Ammon's horn (tissue), 1 donor: ENCODE data around the gene HID1.
A peak's percentile ranks its signal among the peaks of the same experiment; 100 is the strongest.
"Not testable (repeated sequence)": the region's sequence is repeated elsewhere in the genome, so short reads cannot be mapped to it uniquely, and the experiment has no call there.

Experiments
- DNase-seq: peaks from one replicate; pipeline ENCODE4 v3.0.0-alpha.2; 2016; ENCODE audit warnings: low spot score

Gene HID1, protein sequence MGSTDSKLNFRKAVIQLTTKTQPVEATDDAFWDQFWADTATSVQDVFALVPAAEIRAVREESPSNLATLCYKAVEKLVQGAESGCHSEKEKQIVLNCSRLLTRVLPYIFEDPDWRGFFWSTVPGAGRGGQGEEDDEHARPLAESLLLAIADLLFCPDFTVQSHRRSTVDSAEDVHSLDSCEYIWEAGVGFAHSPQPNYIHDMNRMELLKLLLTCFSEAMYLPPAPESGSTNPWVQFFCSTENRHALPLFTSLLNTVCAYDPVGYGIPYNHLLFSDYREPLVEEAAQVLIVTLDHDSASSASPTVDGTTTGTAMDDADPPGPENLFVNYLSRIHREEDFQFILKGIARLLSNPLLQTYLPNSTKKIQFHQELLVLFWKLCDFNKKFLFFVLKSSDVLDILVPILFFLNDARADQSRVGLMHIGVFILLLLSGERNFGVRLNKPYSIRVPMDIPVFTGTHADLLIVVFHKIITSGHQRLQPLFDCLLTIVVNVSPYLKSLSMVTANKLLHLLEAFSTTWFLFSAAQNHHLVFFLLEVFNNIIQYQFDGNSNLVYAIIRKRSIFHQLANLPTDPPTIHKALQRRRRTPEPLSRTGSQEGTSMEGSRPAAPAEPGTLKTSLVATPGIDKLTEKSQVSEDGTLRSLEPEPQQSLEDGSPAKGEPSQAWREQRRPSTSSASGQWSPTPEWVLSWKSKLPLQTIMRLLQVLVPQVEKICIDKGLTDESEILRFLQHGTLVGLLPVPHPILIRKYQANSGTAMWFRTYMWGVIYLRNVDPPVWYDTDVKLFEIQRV

DNA sequence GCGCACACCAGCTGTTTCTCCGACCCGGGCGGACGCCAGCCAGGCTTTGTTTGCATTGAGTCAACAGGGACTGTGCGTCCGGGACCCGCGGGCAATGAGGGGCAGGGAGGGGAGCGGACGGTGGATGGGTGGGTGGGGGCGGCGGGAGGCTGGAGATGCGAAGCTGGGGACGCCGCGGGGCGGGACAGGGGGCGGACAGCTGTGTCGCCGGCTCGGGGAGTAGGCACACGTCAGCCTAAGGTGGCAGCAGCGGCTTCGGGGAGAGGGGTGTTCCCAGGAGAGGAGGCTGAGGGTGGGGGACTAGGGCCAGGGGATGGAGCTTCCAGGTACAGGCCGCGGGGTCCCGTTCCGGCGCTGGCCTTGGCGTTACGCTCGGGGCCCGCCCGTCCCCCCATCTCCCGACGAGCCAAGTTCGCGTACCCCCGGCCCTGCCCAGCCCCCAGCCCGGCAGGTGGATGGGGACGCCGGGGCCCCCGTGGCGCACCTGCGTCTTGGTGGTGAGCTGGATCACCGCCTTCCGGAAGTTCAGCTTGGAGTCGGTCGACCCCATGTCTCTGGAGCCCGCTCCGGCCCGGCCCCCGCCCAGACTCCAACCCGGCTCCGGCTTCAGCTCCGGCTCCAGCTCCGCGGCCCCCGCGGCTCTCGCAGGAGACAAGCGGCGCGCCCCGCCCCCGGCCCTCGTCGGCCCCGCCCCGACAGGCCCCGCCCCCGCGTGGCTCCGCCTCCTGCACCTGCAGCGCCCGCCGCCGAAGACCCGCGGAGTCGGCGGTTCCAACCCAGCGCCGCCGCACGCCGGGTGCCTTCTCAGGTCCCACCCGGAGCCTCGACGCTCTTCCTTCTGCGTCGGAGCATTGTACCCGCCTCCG is at the start of gene HID1:
Gene HID1 (minus strand): TSS at position 653 of the 866 bp plus-strand sequence. CDS start 103 bp downstream, at position 550.
- DNase-seq: peak; percentile 84

DNA sequence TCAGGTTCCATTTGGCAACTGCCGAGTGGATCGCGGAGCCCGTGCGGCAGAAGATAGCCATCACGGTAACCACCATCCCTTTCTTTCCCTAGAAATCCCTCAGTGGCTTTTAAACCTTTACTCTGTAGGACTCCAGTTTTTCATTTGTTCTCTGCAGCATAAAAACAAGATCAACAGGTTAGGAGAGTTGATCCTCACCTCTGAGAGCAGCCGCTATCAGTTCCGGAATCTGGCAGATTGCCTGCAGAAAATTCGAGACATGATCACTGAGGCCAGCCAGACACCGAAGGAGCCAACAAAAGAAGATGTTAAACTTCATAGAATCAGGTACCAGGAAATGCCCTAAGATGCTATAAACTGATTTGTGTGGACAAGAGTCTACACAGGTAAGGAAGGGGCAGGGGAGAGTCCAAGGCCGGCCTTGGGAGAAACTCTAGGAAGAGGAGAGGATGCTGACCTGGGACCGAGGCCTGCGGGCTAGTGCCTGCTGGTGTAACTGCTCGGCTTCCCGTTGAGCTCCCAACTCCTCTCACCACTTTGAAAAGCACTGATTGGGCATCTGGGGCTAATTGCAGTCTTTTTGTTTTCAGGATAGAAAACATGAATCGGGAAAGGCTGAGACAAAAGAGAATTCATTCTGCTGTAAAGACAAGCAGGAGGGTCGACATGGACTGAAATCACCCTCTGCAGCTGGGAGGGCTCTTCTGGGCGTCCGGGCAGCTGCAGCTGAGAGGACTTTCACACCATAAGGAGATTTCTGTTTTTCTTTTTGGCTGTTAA is 48.0 kb upstream of the HID1 start:
- peak; percentile 69 for DNase-seq

DNA sequence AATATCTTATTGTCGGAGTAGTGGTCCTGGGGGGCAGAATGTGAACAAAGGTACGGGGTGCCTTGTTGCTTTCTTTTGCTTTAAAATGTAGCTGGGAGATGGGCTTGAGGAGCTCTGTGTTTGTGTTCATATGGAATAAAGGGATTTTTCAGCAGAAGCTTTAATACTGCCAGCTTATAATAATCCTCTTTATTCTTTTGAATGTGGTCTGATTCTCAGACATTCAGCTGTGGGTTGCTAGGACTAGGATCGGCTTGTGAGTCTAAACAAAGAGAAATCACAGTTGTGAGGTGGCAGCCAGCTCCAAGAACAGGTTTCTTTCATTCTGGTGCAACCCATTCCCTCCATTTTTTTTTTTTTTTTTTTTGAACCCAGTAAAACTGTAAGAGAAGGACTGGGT is 47.2 kb upstream of the HID1 start:
- DNase-seq: no peak

DNA sequence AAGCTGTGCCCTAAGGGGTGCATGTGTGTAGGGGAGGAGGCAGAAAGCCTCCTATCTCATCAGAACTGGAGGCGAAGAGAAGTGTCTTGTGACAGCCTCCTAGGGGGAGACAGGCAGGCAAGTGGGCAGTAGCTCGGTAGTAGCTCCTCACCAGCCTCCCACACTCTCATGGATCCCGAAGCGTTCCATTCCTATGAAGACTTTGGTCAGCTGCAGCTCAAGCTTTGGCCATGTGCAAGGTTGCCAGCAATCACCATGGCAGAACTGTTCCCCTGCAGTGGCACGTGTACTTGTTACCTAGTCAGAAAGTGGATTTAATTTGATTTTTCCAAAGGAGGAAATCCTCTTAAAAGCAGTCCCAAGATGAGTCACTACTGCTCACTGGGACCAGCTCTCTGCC is 46.6 kb upstream of the HID1 start:
- no peak for DNase-seq

DNA sequence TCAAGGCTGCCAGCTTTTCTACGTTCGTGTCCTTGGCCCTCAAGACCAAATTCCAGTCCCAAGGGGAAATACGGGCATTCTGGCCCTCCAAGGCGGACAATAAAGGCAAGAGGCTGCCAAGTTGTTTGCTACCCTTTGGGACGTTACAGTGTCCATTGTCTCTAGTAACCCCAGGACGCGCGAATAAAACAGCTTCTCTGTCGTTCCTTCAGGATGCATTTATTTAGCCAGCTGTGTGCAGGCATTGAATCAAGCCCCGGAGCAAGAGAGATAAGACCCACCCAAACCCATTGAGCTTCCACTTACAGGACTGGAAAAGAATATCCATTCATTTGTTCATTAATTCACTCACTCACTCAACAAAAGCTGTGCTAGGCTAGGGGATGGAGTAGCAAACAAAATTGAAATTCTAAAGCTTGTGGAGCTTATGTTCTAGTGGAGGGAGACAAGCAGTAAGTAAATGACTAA is 40.6 kb upstream of the HID1 start:
- DNase-seq: no peak

DNA sequence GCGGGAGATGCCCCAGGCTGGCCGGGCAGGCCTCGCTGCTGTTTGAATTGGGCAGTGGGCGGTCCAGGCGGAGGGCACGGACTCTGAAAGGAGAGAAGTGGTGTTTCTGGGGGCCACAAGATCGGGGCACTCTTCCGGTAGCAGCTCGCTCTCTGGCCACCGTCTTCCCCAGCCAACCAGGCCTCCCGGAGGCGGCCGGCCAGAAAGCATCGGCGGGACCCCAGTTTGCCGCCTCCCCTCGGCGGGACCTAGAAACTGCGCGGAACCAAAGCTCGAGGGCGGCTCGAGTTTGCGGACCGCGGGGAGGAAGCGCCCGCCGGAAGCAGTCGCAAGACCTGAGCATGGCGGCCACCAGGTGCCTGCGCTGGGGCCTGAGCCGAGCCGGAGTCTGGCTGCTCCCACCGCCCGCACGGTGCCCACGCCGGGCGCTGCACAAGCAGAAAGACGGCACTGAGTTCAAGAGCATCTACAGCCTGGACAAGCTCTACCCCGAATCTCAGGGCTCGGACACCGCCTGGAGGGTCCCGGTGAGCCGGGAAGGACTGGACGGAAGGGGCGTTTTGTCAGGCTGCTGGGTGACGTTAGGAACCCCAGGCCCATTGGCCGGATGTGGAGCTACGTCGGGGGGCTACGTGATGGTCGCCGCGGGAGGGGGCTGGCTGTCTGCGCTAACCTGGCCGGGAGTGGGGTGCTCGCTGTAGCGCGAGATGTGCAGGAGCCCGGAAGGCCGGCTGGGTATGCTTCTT is 40.0 kb upstream of the HID1 start, which contains the start of gene MRPL58:
Gene MRPL58 (plus strand): TSS at position 325 of the 746 bp plus-strand sequence. CDS start 17 bp downstream, at position 342.
- peak; percentile 84 for DNase-seq

DNA sequence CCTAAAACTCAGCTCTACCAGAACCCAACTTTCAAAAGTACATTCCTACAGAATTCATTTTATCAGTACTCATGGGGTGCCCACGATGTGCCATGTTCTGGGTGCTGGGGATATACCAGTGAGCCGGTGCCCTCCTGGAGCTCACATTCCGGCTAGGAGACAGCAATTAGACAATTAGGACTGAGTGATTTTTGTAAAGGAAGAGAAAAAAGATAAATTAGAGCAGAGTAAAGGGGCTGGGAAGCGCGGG is 39.5 kb upstream of the HID1 start:
- DNase-seq: no peak

DNA sequence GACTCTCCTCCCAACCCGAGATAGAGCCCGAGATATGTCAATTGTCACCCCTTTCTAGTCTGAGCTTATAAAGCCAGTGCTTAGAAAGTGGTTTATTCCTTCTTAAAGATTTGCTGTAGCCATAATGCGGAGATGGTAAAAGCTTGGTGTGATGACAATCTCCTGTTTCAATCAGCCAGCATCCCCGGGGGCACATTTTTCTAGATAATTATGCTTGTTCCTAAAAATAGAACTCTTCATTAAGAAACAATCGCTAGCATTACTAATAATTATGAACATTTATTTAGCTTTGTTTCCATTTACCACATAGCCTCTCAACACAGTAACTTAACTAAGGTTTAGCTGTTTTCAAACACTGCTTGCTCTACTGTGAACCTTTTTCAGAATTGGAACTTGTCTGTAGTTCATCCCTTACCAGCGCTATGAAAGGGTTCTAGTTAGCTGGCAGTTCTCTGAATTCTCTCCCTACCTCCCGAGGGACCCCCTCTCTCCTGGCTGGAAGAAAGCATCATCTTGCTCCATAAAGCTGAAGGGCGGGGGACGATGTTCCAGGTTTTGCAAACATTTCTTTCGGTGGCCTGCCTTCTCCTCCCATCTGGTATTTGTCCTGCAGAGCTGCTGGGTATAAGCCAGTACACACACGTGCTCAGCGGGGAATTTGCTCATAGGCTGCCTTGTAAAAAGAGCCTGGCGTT is 39.0 kb upstream of the HID1 start:
- peak; percentile 75 for DNase-seq

DNA sequence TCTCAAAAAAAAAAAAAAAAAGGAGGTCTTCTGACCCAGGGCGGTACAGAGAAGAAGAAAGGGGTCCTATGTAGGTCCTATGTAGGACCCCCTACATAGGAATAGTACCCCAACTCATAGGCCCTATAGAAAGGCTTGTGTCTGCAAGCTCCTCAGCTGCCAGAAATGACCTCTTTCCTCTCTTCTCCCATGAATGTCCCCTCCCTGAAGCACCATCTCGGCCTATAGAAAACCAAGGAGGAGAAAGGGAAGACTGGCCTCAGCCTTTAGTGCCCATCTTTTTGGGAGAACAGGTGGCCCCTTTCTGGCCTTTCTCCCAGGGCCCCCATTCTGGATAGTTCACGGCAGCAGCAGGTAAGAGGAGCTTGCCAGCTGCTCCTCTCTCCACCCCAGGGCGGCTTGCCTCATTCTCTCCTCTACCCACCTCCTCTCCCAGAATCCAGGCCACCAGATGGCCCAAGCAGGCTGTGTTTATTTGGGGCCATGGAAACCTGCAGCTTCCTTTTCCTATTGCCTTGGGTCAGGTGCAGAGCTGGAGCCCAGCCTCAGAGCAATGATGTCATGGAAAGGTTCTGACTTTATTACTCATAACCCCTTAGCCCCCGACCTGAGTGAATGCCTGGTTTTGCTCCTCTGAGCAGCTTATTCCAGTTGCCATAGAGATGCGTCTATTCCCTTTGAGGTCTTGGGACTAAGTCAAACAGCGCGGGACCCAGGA is 38.3 kb upstream of the HID1 start:
- DNase-seq: no peak

DNA sequence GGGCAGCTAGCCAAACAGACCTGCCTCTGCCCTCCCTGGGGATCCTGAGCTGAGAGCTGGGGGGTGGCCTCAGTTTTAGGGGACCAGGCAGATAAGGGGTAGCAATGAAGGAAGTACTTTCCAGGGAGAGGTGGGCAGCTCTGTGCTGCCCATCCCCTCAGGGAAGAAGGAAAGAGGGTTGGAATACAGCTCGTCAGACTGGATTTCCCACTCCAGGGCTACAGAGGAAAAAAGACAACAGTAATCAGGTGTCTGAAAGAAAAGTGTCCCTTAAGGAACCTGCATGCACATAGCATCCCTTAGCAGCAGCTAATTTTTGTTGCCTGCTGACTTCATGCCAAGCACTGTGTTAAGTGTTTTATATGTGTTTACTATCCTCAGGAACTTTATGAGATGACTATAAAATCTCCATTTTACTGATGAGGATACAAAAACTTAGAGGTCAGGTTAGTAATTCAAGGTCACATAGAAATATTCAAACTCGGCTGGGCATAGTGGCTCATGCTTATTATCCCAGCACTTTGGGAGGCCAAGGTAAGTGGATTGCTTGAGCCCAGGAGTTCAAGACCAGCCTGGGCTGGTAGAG is 36.7 kb upstream of the HID1 start:
- DNase-seq: no peak

DNA sequence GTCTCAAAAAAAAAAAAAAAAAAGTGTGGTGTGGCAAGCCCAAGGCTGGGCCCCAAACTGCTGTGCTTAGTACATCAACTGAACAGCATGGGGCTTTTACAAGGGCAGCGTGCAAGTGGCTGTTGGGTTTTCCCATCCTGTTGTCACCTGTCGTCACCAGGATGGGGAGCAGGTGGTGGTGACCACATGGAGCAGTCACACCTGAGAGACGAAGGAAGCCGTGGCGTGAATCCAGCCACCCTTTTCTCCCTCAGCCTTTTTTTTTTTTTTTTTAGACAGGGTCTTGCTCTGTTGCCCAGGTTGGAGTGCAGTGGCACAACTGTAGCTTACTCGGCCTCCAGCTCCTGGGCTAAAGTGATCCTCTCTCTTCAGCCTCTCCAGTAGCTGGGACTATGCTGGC is 35.8 kb upstream of the HID1 start:
- no peak for DNase-seq

DNA sequence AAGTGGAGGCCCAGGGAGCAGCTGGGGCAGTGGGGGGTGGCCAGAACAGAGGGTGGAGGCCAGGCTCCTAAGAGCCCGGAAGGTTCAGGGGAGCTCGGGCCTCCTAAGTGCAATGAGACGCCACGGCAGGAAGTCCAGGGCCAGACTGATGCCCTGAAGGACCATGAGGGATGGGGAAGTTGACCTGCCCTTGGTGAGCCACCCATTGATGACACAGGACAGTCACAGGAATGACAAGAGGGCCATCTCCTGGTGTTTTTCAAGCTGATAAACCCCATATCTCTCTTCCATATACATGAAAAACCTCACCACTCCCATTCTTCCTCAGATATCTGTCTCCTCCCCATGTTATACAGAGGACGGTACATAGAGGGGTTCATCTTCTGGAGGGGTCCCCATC is 34.1 kb upstream of the HID1 start:
- no peak for DNase-seq

DNA sequence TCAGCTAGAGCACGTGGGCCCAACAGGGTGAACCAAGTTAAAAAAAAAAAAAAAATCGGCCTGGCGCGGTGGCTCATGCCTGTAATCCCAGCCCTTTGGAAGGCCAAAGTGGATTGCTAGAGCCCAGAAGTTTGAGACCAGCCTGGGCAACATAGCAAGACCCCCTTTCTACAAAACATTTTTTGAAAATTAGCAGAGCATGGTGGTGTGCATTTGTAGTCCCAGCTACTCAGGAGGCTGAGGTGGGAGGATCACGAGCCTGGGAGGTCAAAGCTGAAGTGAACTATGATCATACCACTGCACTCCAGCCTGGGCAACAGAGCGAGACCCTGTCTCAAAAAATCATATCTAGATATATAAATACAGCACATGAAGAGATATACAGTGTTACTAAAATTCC is 33.5 kb upstream of the HID1 start:
- not testable (repeated sequence) for DNase-seq

DNA sequence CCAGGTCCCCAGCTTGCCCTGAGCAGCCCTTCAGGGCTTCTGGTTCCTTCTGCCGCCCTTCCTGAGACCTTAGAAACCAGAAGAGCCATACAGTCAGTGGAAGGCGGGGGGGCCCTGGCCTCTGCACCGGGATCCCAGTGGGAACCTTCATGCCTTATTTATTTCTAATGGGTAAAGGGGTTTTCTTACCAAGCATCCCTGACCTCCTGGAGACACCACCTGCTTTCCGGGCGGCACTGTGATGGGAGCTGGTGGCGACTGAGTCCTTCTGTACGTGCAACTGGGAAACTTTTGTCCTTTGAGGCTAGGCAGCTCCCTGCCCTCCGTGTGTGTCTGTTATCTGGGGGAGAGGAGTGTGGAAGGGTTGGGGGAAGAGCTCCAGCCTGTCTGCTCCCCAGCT is 32.7 kb upstream of the HID1 start:
- DNase-seq: no peak

DNA sequence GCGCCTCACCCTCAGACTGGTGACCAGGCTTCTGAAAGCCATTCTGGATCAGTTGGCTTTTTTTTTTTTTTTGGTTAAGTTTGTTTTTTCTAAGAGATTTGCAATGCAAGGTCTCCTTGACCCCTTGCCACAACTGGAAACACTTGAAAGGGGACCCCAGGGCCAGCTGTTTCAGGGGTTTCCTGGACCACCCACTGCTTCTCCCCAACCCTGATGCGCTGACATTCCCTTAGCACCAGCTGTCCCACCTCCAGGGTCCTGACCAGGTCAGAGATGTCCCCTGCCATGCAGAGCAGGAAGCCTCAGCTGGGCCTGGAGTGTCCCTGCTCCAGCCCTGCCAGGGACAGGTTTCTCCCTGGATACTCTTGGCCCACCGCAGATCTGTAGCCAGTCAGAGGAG is 31.8 kb upstream of the HID1 start:
- DNase-seq: no peak

DNA sequence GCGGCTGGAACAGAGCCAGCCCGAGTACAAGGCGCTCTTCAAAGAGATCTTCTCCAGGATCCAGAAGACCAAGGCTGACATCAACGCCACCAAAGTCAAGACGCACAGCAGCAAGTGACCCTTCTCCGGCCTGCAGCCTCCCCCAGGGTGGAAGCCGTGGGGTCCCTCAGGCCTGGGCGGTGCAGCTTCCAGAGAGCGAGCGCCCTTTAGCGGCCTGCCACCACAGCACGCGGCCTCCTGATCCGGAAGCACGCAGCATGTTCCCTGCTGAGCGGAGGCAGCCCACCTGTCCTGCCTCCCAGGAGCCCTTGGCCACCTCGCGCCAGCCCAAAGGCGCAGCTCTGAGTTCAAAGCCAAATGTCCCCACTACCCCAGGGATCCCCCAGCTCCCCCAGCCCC is 31.4 kb upstream of the HID1 start:
- DNase-seq: no peak

DNA sequence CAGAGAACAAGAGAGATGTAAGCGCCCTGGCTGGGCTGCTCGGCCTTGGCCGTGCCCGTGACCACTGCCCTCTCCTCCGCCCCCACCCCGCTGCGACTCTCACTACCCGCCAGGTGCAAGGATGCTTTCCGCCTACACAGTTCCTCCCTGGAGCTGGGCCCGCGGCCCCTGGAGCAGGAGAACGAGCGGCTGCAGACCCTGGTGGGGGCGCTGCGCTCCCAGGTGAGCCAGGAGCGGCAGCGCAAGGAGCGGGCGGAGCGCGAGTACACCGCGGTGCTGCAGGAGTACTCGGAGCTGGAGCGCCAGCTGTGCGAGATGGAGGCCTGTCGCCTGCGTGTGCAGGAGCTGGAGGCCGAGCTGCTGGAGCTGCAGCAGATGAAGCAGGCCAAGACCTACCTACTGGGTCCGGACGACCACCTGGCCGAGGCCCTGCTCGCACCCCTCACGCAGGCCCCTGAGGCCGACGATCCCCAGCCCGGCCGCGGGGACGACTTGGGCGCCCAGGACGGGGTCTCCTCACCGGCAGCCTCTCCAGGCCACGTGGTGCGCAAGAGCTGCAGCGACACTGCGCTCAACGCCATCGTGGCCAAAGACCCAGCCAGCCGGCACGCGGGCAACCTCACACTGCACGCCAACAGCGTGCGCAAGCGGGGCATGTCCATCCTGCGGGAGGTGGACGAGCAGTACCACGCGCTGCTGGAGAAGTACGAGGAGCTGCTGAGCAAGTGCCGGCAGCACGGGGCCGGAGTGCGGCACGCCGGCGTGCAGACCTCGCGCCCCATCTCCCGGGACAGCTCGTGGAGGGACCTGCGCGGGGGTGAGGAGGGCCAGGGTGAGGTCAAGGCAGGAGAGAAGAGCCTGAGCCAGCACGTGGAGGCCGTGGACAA is 30.8 kb upstream of the HID1 start:
- DNase-seq: no peak
